ENCODE measurements around the gene SYNE1.

SYNE1 gene

DNA sequence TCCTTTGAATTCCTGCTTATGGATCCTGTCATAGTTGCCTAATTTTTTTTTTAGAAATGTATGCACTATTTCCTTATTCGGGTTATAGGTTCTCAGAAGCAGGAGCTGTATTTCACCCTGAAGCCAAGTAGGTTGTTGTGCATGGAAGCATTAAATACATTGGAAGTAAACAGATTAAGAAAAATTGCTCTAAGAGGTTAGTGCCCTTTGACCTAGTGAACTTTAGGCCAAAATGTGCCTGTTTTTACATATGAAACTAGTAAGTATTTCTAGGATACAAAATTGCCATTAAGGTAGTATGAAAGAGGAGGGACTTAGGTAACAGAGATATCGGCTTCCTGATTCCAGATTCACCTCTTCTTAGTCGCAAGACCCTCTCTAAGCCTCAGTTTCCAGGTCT, 377.9 kb downstream of the SYNE1 start:
- Histone ChIP-seq H3K36me3 (ENCODE audit: control insufficient read depth, insufficient read depth, low read length) (no peaks in the 10 kb centered on the region), H3K4me1 (ENCODE audit: control insufficient read depth, insufficient read depth, low read length) (no peaks in the 10 kb centered on the region), H3K4me3 (ENCODE audit: insufficient read depth, low read depth, low read length) (no peak overlapping the region), H3K9me3 (ENCODE audit: control insufficient read depth, low read length) (no peaks in the 10 kb centered on the region), H3K27me3 (ENCODE audit: control insufficient read depth, insufficient read depth, low read length, poor library complexity, severe bottlenecking) (no peaks in the 10 kb centered on the region), H3K27ac (ENCODE audit: insufficient read depth, low read depth, low read length, poor library complexity, severe bottlenecking) (no peak overlapping the region)
- 91 to 97% methylated on average over 3 of the region's 3 CpGs for WGBS, 2 experiments

DNA sequence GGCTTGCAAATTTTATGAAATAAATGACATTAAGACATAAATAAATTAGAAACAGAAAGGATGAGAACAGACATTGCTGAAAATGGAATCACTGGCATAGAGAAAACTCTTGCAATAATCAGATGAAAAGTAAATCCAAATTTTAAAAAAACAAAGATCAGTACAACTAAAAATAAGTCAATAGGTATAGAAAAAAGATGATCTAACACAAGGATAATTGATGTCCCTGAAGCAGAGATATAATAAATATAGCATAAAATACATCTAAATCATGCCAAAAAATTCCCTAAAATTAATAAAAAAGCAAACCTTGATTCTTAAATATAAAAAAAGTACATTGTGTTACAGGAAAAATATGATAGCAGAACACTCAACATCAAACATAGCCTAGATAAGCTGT, 379.6 kb downstream of the SYNE1 start:
- H3K27ac ChIP-seq (ENCODE audit: insufficient read depth, low read depth, low read length, poor library complexity, severe bottlenecking): no peak overlapping the region
- no peak overlapping the region for H3K4me3 ChIP-seq (ENCODE audit: insufficient read depth, low read depth, low read length)
- no peaks in the 10 kb centered on the region for H3K9me3 ChIP-seq (ENCODE audit: control insufficient read depth, low read length)
- no peaks in the 10 kb centered on the region for H3K4me1 ChIP-seq (ENCODE audit: control insufficient read depth, insufficient read depth, low read length)
- H3K27me3 ChIP-seq (ENCODE audit: control insufficient read depth, insufficient read depth, low read length, poor library complexity, severe bottlenecking): no peaks in the 10 kb centered on the region
- H3K36me3 ChIP-seq (ENCODE audit: control insufficient read depth, insufficient read depth, low read length): no peaks in the 10 kb centered on the region

DNA sequence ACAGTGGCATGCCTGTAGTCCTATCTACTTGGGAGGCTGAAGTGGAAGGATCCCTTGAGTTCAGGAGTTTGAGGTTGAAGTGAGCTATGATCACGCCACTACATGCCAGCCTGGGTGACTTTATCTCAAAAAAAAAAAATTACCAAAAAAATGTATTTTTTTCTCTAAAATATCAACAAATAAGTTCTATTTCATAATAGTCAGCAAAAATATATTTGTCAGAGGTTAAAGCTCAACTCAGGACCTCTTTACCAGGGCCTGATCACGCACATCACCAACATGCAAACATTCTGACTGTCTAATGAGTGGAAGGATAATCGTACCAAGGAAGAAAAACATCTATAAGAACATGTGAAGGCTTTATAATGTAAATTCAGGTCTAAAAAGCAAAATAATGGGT, 387.0 kb downstream of the SYNE1 start:
- H3K27me3 ChIP-seq (ENCODE audit: control insufficient read depth, insufficient read depth, low read length, poor library complexity, severe bottlenecking): no peaks in the 10 kb centered on the region
- H3K9me3 ChIP-seq (ENCODE audit: control insufficient read depth, low read length): no peaks in the 10 kb centered on the region
- no peaks in the 10 kb centered on the region for H3K4me1 ChIP-seq (ENCODE audit: control insufficient read depth, insufficient read depth, low read length)
- WGBS, 2 experiments: 90% methylated on average over 3 of the region's 3 CpGs; no CpG with 5 or more reads in 1 of the 2 experiments
- no peak overlapping the region for H3K27ac ChIP-seq (ENCODE audit: insufficient read depth, low read depth, low read length, poor library complexity, severe bottlenecking)
- no peaks in the 10 kb centered on the region for H3K36me3 ChIP-seq (ENCODE audit: control insufficient read depth, insufficient read depth, low read length)
- H3K4me3 ChIP-seq (ENCODE audit: insufficient read depth, low read depth, low read length): no peak overlapping the region

DNA sequence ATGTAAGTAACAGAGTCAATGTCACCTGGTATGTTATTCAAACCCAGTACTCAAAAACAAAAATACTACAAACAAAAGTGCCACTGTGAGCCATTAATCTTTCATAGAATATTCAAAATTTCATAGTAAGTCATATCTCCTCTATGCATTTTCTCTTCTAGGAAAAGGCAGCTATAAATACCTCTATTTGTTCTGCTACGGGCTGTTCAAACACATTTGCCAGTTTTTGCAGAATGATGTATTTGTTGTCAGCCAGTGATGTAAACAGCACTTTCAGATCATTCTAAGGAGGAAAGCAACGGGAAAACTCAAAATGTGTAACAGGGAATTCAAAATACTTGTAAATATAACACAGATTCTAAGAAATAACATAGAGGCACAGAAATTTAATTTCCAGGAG, 388.2 kb downstream of the SYNE1 start:
- no peaks in the 10 kb centered on the region for H3K4me1 ChIP-seq (ENCODE audit: control insufficient read depth, insufficient read depth, low read length)
- H3K27ac ChIP-seq (ENCODE audit: insufficient read depth, low read depth, low read length, poor library complexity, severe bottlenecking): no peak overlapping the region
- 71 to 84% methylated on average over 1 of the region's 2 CpGs for WGBS, 2 experiments

DNA sequence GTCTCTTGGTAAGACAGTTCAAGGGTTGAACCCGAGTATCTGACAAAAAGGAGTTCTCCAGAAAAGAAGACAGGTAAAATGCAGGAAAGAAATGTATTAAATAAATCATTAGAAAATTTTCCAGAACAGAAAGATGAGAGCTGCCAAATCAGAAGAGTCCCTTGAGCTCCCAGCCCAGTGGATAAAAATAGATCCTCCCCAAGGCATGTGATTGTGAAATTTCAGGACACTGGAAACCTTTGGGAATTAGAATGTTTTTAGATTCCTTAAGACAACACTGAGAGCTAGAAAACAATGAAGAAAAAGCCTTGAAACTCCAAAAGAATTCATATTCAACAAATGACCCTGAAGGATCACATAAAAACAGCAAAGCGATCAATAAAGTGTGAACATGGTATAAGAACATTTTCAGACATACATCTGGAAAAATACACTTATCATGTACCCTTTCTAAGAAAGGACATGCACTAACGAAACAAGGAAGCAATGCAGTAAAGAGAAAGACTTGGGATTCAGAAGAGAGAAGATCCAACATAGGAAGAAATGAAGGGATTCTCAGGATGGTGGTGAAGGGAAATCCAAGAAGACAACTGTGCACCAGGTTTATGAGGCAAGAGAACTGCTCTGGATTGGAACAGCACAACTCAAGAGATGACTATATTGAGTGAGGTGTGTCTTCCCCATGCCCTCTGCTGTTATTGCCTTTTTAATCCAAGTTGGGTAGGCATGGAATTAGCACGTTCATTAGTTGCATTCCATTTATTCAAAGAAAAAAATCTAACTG, 390.4 kb downstream of the SYNE1 start:
- Histone ChIP-seq H3K27me3 (ENCODE audit: control insufficient read depth, insufficient read depth, low read length, poor library complexity, severe bottlenecking) (no peaks in the 10 kb centered on the region), H3K4me3 (ENCODE audit: insufficient read depth, low read depth, low read length) (no peak overlapping the region)

More for the DNA sequence above, 388.2 kb downstream of the SYNE1 start:
- no peak overlapping the region for H3K4me3 ChIP-seq (ENCODE audit: insufficient read depth, low read depth, low read length)
- H3K9me3 ChIP-seq (ENCODE audit: control insufficient read depth, low read length): no peaks in the 10 kb centered on the region
- no peaks in the 10 kb centered on the region for H3K36me3 ChIP-seq (ENCODE audit: control insufficient read depth, insufficient read depth, low read length)
- no peaks in the 10 kb centered on the region for H3K27me3 ChIP-seq (ENCODE audit: control insufficient read depth, insufficient read depth, low read length, poor library complexity, severe bottlenecking)

DNA sequence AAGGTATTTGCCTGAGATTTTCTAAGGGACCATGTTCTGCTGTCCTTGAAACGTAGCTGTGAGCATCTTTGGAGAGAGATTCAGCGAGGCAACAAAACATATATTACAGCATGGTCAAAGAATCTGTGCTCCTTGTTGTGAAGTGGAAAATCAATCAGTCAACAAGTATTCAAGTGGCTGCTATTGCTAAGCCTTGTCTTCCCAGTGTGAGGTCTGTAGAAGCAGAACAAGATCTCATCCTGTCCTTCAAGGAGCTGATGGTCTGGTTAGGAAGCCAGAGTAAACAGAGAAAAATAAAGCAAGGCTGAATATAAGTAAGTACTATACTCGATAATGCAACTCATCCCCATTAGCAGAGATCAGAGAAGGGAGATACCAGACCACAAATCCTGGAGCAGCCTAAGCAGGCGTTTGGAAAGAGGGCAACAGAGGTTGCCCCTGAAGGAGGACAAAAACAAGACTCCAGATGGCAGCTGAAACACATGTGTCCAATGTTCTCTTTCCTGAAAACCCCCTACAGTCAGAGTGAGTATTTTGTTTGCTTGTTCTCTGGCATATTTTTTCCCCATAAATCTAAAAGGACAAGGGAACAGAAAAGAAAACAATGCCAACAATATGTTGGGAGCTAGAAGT, 392.0 kb downstream of the SYNE1 start:
- Histone ChIP-seq H3K4me1 (ENCODE audit: control insufficient read depth, insufficient read depth, low read length) (no peaks in the 10 kb centered on the region), H3K9me3 (ENCODE audit: control insufficient read depth, low read length) (no peaks in the 10 kb centered on the region), H3K27me3 (ENCODE audit: control insufficient read depth, insufficient read depth, low read length, poor library complexity, severe bottlenecking) (no peaks in the 10 kb centered on the region), H3K27ac (ENCODE audit: insufficient read depth, low read depth, low read length, poor library complexity, severe bottlenecking) (no peak overlapping the region), H3K4me3 (ENCODE audit: insufficient read depth, low read depth, low read length) (no peak overlapping the region), H3K36me3 (ENCODE audit: control insufficient read depth, insufficient read depth, low read length) (no peaks in the 10 kb centered on the region)
- 86 to 88% methylated on average over 4 of the region's 4 CpGs for WGBS, 2 experiments

More for the DNA sequence above, 390.4 kb downstream of the SYNE1 start:
- WGBS, 2 experiments: 95 to 98% methylated on average over 2 to 4 of the region's 4 CpGs
- no peaks in the 10 kb centered on the region for H3K9me3 ChIP-seq (ENCODE audit: control insufficient read depth, low read length)
- H3K27ac ChIP-seq (ENCODE audit: insufficient read depth, low read depth, low read length, poor library complexity, severe bottlenecking): no peak overlapping the region
- no peaks in the 10 kb centered on the region for H3K4me1 ChIP-seq (ENCODE audit: control insufficient read depth, insufficient read depth, low read length)
- H3K36me3 ChIP-seq (ENCODE audit: control insufficient read depth, insufficient read depth, low read length): no peaks in the 10 kb centered on the region

DNA sequence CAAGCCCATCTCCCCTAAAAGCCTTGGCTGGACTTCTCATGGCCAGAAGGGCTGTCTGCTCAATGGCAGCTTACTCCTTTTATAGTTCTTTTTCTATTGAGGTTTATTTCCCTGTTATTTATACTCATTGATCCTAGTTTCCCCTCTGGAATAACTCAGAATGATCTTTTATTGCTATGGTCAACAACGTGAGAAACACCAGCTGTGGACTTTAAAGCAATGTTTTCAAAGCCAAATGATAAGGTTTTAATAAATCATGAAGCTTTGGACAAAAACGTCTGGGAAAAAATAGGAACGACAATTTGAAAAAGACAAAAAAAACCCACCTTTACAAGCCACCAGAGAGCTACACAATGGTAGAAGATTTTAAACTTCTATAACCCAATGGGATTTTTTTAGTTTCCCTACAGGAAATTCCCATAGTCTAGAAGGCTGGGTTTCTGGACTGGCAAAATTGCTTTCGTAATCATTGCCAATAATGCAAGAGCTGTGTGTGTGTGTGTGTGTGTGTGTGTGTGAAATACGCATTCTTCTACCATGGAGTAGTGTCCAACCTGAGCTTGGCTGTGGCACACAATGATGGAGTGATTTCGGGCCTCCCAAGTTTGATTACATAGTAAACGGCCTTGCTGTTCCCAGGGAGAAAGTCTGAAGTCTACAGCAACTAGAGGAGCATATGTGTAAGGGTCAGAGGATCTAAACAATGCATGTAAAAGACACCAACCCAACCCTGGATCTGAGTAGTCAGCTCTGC, 396.0 kb downstream of the SYNE1 start:
- WGBS, 2 experiments: 87 to 92% methylated on average over 5 to 7 of the region's 7 CpGs
- H3K27me3 ChIP-seq (ENCODE audit: control insufficient read depth, insufficient read depth, low read length, poor library complexity, severe bottlenecking): no peaks in the 10 kb centered on the region
- H3K4me1 ChIP-seq (ENCODE audit: control insufficient read depth, insufficient read depth, low read length): no peaks in the 10 kb centered on the region
- H3K27ac ChIP-seq (ENCODE audit: insufficient read depth, low read depth, low read length, poor library complexity, severe bottlenecking): no peak overlapping the region
- no peaks in the 10 kb centered on the region for H3K36me3 ChIP-seq (ENCODE audit: control insufficient read depth, insufficient read depth, low read length)
- H3K9me3 ChIP-seq (ENCODE audit: control insufficient read depth, low read length): no peaks in the 10 kb centered on the region
- H3K4me3 ChIP-seq (ENCODE audit: insufficient read depth, low read depth, low read length): no peak overlapping the region

DNA sequence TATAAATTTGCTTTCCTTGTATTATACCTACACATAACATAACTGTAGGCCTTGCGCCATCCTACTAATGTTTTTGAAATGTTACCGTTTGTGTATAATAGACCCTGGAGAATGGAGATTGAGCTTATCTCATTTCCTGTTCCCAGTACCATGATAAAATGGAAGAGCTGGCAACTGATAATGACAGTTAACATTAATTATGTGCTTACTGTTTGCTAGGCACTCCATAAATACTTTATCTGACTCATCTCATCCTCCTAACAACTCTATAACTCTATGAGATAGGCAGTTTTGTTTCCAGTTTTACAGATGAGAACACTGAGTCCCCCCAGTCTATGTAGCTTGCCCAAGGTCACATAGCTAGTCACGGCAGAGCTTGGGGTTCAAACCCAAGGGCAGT, 396.7 kb downstream of the SYNE1 start:
- Histone ChIP-seq H3K36me3 (ENCODE audit: control insufficient read depth, insufficient read depth, low read length) (no peaks in the 10 kb centered on the region), H3K27me3 (ENCODE audit: control insufficient read depth, insufficient read depth, low read length, poor library complexity, severe bottlenecking) (no peaks in the 10 kb centered on the region), H3K27ac (ENCODE audit: insufficient read depth, low read depth, low read length, poor library complexity, severe bottlenecking) (no peak overlapping the region), H3K4me1 (ENCODE audit: control insufficient read depth, insufficient read depth, low read length) (no peaks in the 10 kb centered on the region), H3K4me3 (ENCODE audit: insufficient read depth, low read depth, low read length) (no peak overlapping the region), H3K9me3 (ENCODE audit: control insufficient read depth, low read length) (no peaks in the 10 kb centered on the region)
- WGBS, 2 experiments: 95 to 96% methylated on average over 3 of the region's 3 CpGs

DNA sequence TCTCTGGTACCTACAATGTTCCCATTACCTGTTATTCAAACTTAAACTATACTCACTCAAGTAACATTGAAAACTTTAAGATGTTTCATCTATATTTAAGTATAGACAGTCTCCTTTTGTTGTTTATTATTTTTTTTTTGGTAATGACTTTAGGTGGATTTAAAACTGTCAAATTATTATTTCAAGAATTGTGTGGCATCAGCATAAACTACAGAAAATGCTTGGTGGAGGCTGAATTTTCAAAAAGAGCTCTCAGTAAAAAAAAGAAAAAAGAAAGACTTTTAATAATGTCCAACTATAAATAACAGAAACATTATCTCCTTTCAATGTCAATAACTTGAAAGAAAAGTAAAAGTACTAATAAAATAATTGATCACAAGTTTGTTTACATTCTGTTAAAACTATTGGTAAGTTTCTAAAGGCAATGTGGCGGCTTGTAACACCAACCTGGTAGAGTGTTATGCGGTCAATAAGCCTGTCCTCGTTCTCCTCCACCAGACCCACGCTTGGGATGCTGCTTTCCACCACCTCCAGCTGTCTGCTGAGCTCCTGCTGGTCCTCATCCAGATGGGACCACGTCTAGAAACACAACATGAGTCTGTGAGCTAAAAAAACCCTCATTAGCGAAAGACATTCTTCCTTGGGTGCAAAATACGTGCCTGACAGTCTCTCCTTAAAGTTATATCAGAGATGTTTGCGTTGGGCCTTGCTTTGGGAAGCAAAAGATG, 400.6 kb downstream of the SYNE1 start:
- WGBS, 2 experiments: 93 to 96% methylated on average over 8 of the region's 8 CpGs
- Histone ChIP-seq H3K4me1 (ENCODE audit: control insufficient read depth, insufficient read depth, low read length) (no peaks in the 10 kb centered on the region), H3K4me3 (ENCODE audit: insufficient read depth, low read depth, low read length) (no peak overlapping the region), H3K36me3 (ENCODE audit: control insufficient read depth, insufficient read depth, low read length) (no peaks in the 10 kb centered on the region), H3K27me3 (ENCODE audit: control insufficient read depth, insufficient read depth, low read length, poor library complexity, severe bottlenecking) (no peaks in the 10 kb centered on the region), H3K9me3 (ENCODE audit: control insufficient read depth, low read length) (no peaks in the 10 kb centered on the region), H3K27ac (ENCODE audit: insufficient read depth, low read depth, low read length, poor library complexity, severe bottlenecking) (no peak overlapping the region)
